GM23338 (cell line): ENCODE results near the gene TUBA4B. TPM values are rescaled to one million over a fixed set of nuclear protein-coding genes. Genes with fewer than 3 reads are reported as not detected.

ENCODE experiments used
- ATAC-seq: fragments of 200-7000 bp; cut with Tn5 transposase; 3 replicates; pipeline ENCODE4 v1.9.1; 2020
- DNase-seq: peaks from one replicate; pipeline ENCODE4 v3.0.0-alpha.2; 2015; ENCODE audit warnings: low spot score
- H2AFZ ChIP-seq: fragments of 200-600 bp; sonication (generic); 2 replicates; pipeline ENCODE4 v1.8.0; 2016; ENCODE audit warnings: antibody characterized with exemption, mild to moderate bottlenecking, moderate library complexity
- H3F3A ChIP-seq: fragments of 200-600 bp; sonication (generic); replicated peaks from 2 replicates; pipeline ENCODE4 v1.8.0; 2017; ENCODE audit warnings: antibody characterized with exemption, mixed run types, low read depth
- H3K27ac ChIP-seq: fragments of 200-600 bp; sonication (generic); 2 replicates; pipeline ENCODE4 v1.6.1; 2016; ENCODE audit warnings: low read depth
- H3K27me3 ChIP-seq: fragments of 200-600 bp; sonication (generic); 2 replicates; pipeline ENCODE4 v1.8.0; 2016; ENCODE audit warnings: mild to moderate bottlenecking, mixed run types, moderate library complexity; ENCODE audit not compliant: insufficient read depth
- H3K36me3 ChIP-seq: fragments of 200-600 bp; sonication (generic); 2 replicates; pipeline ENCODE4 v1.8.0; 2016; ENCODE audit warnings: mild to moderate bottlenecking; ENCODE audit not compliant: insufficient read depth
- H3K4me1 ChIP-seq: fragments of 200-600 bp; sonication (generic); 2 replicates; pipeline ENCODE4 v1.8.0; 2016; ENCODE audit warnings: mild to moderate bottlenecking, moderate library complexity; ENCODE audit not compliant: insufficient read depth
- H3K4me2 ChIP-seq: fragments of 200-600 bp; sonication (generic); 2 replicates; pipeline ENCODE4 v1.7.1; 2017; ENCODE audit warnings: mixed run types
- H3K4me3 ChIP-seq: fragments of 200-600 bp; sonication (generic); 2 replicates; pipeline ENCODE4 v1.6.1; 2016; ENCODE audit warnings: mixed run types
- H3K79me2 ChIP-seq: fragments of 200-600 bp; sonication (generic); replicated peaks from 2 replicates; pipeline ENCODE4 v1.8.0; 2017; ENCODE audit warnings: mild to moderate bottlenecking; ENCODE audit not compliant: insufficient read depth
- H3K9me2 ChIP-seq: fragments of 200-600 bp; sonication (generic); 2 replicates; pipeline ENCODE4 v1.8.0; 2017; ENCODE audit not compliant: insufficient read depth
- H4K20me1 ChIP-seq: fragments of 200-600 bp; sonication (generic); replicated peaks from 2 replicates; pipeline ENCODE4 v1.8.0; 2017; ENCODE audit warnings: mild to moderate bottlenecking; ENCODE audit not compliant: insufficient read depth
- H3K27ac Mint-ChIP-seq: 2 replicates; pipeline ENCODE4 v1.8.0; 2020; ENCODE audit warnings: inconsistent platforms, mild to moderate bottlenecking, moderate library complexity, mixed read lengths
- H3K27me3 Mint-ChIP-seq: 3 replicates; pipeline ENCODE4 v1.8.0; 2022; ENCODE audit warnings: low read depth, mild to moderate bottlenecking, moderate library complexity, mixed read lengths, inconsistent platforms; ENCODE audit not compliant: insufficient read depth, poor library complexity
- H3K36me3 Mint-ChIP-seq: 3 replicates; pipeline ENCODE4 v1.8.0; 2021; ENCODE audit warnings: low read depth, mild to moderate bottlenecking, inconsistent platforms, moderate library complexity, mixed read lengths
- H3K4me1 Mint-ChIP-seq: 3 replicates; pipeline ENCODE4 v1.8.0; 2020; ENCODE audit warnings: mild to moderate bottlenecking, inconsistent platforms, mixed read lengths
- H3K4me3 Mint-ChIP-seq: 3 replicates; pipeline ENCODE4 v1.8.0; 2021; ENCODE audit warnings: moderate library complexity, mild to moderate bottlenecking, inconsistent platforms, mixed read lengths
- H3K9me3 Mint-ChIP-seq: 3 replicates; pipeline ENCODE4 v1.8.0; 2020; ENCODE audit warnings: moderate library complexity, mild to moderate bottlenecking, inconsistent platforms, mixed read lengths
- CREB1 ChIP-seq: fragments of 250-450 bp; sonication (Bioruptor Pico); IDR thresholded peaks from 2 replicates; pipeline ENCODE4 v1.5.0; 2020; ENCODE audit warnings: low read depth, mild to moderate bottlenecking, moderate library complexity
- CTCF ChIP-seq, 2 experiments: fragments of 200-600 bp in 1 of 2; sonication (generic) in 1 of 2; conservative IDR thresholded peaks; 2 replicates each; pipeline versions ENCODE4 v1.5.1 to v1.6.1; 2016 to 2017; ENCODE audit warnings: antibody characterized with exemption in 2 of 2, low read depth in 2 of 2, mild to moderate bottlenecking in 2 of 2, moderate library complexity in 1 of 2
- ETS1 ChIP-seq: IDR thresholded peaks from 2 replicates; pipeline ENCODE4 v1.6.1; 2016; ENCODE audit warnings: antibody characterized with exemption
- EZH2 ChIP-seq: fragments of 200-600 bp; sonication (generic); IDR thresholded peaks from one replicate; pipeline ENCODE4 v1.8.0; 2017; ENCODE audit warnings: antibody characterized with exemption, mild to moderate bottlenecking, low read depth; ENCODE audit not compliant: unreplicated experiment
- EZH2phosphoT487 ChIP-seq: fragments of 200-600 bp; sonication (generic); IDR thresholded peaks from one replicate; pipeline ENCODE4 v1.8.1; 2018; ENCODE audit warnings: antibody characterized with exemption; ENCODE audit not compliant: unreplicated experiment
- JUNB ChIP-seq: IDR thresholded peaks from one replicate; pipeline ENCODE4 v1.6.1; 2016; ENCODE audit warnings: antibody characterized with exemption; ENCODE audit not compliant: unreplicated experiment
- NANOG ChIP-seq: IDR thresholded peaks from 2 replicates; pipeline ENCODE4 v1.6.1; 2016; ENCODE audit warnings: antibody characterized with exemption, borderline replicate concordance
- POLR2AphosphoS5 ChIP-seq: IDR thresholded peaks from 2 replicates; pipeline ENCODE4 v1.6.1; 2016; ENCODE audit warnings: antibody characterized with exemption, low read depth
- REST ChIP-seq: IDR thresholded peaks from one replicate; pipeline ENCODE4 v1.6.1; 2018; ENCODE audit warnings: antibody characterized with exemption; ENCODE audit not compliant: unreplicated experiment
- STAT1 ChIP-seq: IDR thresholded peaks from one replicate; pipeline ENCODE4 v1.6.1; 2016; ENCODE audit warnings: antibody characterized with exemption; ENCODE audit not compliant: unreplicated experiment
- ZNF114 ChIP-seq: fragments of 250-450 bp; sonication (Bioruptor Pico); IDR thresholded peaks from 2 replicates; pipeline ENCODE4 v1.5.0; 2020; ENCODE audit warnings: mild to moderate bottlenecking, moderate library complexity
- ZNF331 ChIP-seq: fragments of 250-450 bp; sonication (Bioruptor Pico); IDR thresholded peaks from 2 replicates; pipeline ENCODE4 v1.5.0; 2020; ENCODE audit warnings: low read depth, mild to moderate bottlenecking, moderate library complexity
- ZNF462 ChIP-seq: fragments of 250-450 bp; sonication (Bioruptor Pico); IDR thresholded peaks from 2 replicates; pipeline ENCODE4 v1.5.0; 2020; ENCODE audit warnings: mild to moderate bottlenecking, moderate library complexity
- polyA plus RNA-seq: library from polyadenylated mRNA; unstranded; fragments of >200 nt; fragmentation: Nextera tagmentation; extraction: Ambion mirVana; gene quantifications from 2 replicates; pipeline ENCODE4 v1.2.1, GENCODE V29; 2016
- total RNA-seq: library from RNA; depleted of rRNA; stranded (reverse); fragments of >200 nt; shearing (Covaris generic); gene quantifications from 2 replicates; pipeline ENCODE4 v1.2.3, GENCODE V29; 2014

Gene TUBA4B
- total and polyA plus RNA-seq, 2 experiments from 2014 or later: 0.14 TPM; not detected in 1

GRCh38 chr2:219281588-219281987 lies 28.5 kb downstream of the TUBA4B start:
- Histone ChIP-seq H3F3A (no peaks in the 10 kb centered on the region), H3K27ac (no peak overlapping the region), H3K4me3 (no peak overlapping the region), H3K27me3 (no peaks in the 10 kb centered on the region), H3K4me1 (peaks cover 27% of the 10 kb centered on the region), H2AFZ (no peak overlapping the region), H3K9me2 (no peaks in the 10 kb centered on the region), H3K4me2 (no peak overlapping the region), H4K20me1 (no peaks in the 10 kb centered on the region), H3K79me2 (no peaks in the 10 kb centered on the region), H3K36me3 (no peaks in the 10 kb centered on the region; the same call in 1 of the 2 replicates)
- ATAC-seq (no peak), DNase-seq (no peak)
- Mint-ChIP-seq H3K27me3 (peaks cover 13% of the 10 kb centered on the region), H3K27ac (no peak overlapping the region), H3K9me3 (no peaks in the 10 kb centered on the region), H3K4me1 (peaks cover 41% of the 10 kb centered on the region), H3K36me3 (peaks cover 11% of the 10 kb centered on the region; the same call in 2 of the 3 replicates), H3K4me3 (no peak overlapping the region)
- no peak for TF ChIP-seq POLR2AphosphoS5
- no peak for TF ChIP-seq EZH2
- no peak for TF ChIP-seq EZH2phosphoT487
- TF ChIP-seq JUNB: no peak
- no peak for TF ChIP-seq REST
- no peak for TF ChIP-seq CTCF (conservative IDR thresholded peaks at IDR 0.05; ENCODE audit: low read depth in 2 of 2)
- no peak for TF ChIP-seq ZNF331
- TF ChIP-seq ETS1: no peak
- TF ChIP-seq NANOG: no peak
- no peak for TF ChIP-seq ZNF462 (CRISPR knock-in tag)
- TF ChIP-seq CREB1 (CRISPR knock-in tag): no peak
- no peak for TF ChIP-seq STAT1
- TF ChIP-seq ZNF114 (CRISPR knock-in tag): no peak
